Activated T-cell treated with anti-CD3 and anti-CD28 coated beads, Interleukin-2, amount 50 U/mL, for 24 hours (primary cell): ENCODE data around the gene ANKS1A.
A peak's percentile ranks its signal among the peaks of the same experiment; 100 is the strongest.
"Not testable (repeated sequence)": the region's sequence is repeated elsewhere in the genome, so short reads cannot be mapped to it uniquely, and the experiment has no call there.

Experiments
- DNase-seq: peaks from one replicate; pipeline ENCODE4 v3.0.0-alpha.2; 2020
- H3K27ac Mint-ChIP-seq: 2 replicates; pipeline ENCODE4 v1.8.0; 2020; ENCODE audit warnings: mild to moderate bottlenecking, mixed read lengths
- H3K27me3 Mint-ChIP-seq: 2 replicates; pipeline ENCODE4 v1.8.0; 2020; ENCODE audit warnings: mixed read lengths
- H3K36me3 Mint-ChIP-seq: 2 replicates; pipeline ENCODE4 v1.8.0; 2020; ENCODE audit warnings: low read depth, mixed read lengths
- H3K4me1 Mint-ChIP-seq: 2 replicates; pipeline ENCODE4 v1.8.0; 2020; ENCODE audit warnings: low read depth, mixed read lengths
- H3K4me3 Mint-ChIP-seq: 2 replicates; pipeline ENCODE4 v1.8.0; 2020; ENCODE audit warnings: mild to moderate bottlenecking, moderate library complexity, mixed read lengths
- H3K9me3 Mint-ChIP-seq: 2 replicates; pipeline ENCODE4 v1.8.0; 2020; ENCODE audit warnings: mixed read lengths

Gene ANKS1A

GRCh38 chr6:35136185-35136584, 247.1 kb downstream of the ANKS1A start:
- Mint-ChIP-seq H3K36me3 (no peaks in the 10 kb centered on the region), H3K27me3 (peaks cover 10% of the 10 kb centered on the region), H3K27ac (no peak overlapping the region), H3K4me3 (no peak overlapping the region), H3K9me3 (no peaks in the 10 kb centered on the region), H3K4me1 (peaks cover 10% of the 10 kb centered on the region)
- DNase-seq, result no peak

- H3K4me3 Mint-ChIP-seq, H3K27ac Mint-ChIP-seq, H3K36me3 Mint-ChIP-seq, DNase-seq, H3K9me3 Mint-ChIP-seq: not testable (repeated sequence)
- Mint-ChIP-seq H3K4me1 (peaks cover 14% of the 10 kb centered on the region), H3K27me3 (peaks cover 22% of the 10 kb centered on the region)
These were observed 249.1 kb downstream of the ANKS1A start for GRCh38 chr6:35138191-35138590.

- peaks cover 24% of the 10 kb centered on the region for H3K27me3 Mint-ChIP-seq
- H3K36me3 Mint-ChIP-seq, result no peaks in the 10 kb centered on the region
- peaks cover 14% of the 10 kb centered on the region for H3K4me1 Mint-ChIP-seq
- H3K4me3 Mint-ChIP-seq, result no peak overlapping the region
- no peak for DNase-seq
- no peak overlapping the region for H3K27ac Mint-ChIP-seq
- no peaks in the 10 kb centered on the region for H3K9me3 Mint-ChIP-seq
These were observed 250.4 kb downstream of the ANKS1A start for GRCh38 chr6:35139470-35139869.

GRCh38 chr6:35139924-35140638, 251.0 kb downstream of the ANKS1A start:
- DNase-seq, result peak; percentile 51
- no peak overlapping the region for H3K27ac Mint-ChIP-seq
- H3K4me3 Mint-ChIP-seq, result peak overlapping the region; percentile 28
- peaks cover 24% of the 10 kb centered on the region for H3K27me3 Mint-ChIP-seq
- no peaks in the 10 kb centered on the region for H3K9me3 Mint-ChIP-seq
- H3K36me3 Mint-ChIP-seq, result no peaks in the 10 kb centered on the region
- H3K4me1 Mint-ChIP-seq, result peaks cover 14% of the 10 kb centered on the region

GRCh38 chr6:35140639-35141006, 251.6 kb downstream of the ANKS1A start:
- Mint-ChIP-seq H3K36me3 (no peaks in the 10 kb centered on the region), H3K9me3 (no peaks in the 10 kb centered on the region), H3K4me3 (peak overlapping the region; percentile 28), H3K27me3 (peaks cover 24% of the 10 kb centered on the region), H3K4me1 (peaks cover 14% of the 10 kb centered on the region), H3K27ac (peak overlapping the region; percentile 35)
- DNase-seq, result no peak
